K562 (cell line): ENCODE results near the gene TEX101. TPM values are rescaled to one million over a fixed set of nuclear protein-coding genes. Genes with fewer than 3 reads are reported as not detected.

Experiments used
- ATAC-seq: fragments of 200-7000 bp; cut with Tn5 transposase; 3 replicates; pipeline ENCODE4 v1.9.1; 2020; ENCODE audit warnings: moderate library complexity
- BruUV-seq: library from RNA; stranded (reverse); fragments of 400-500 nt; replicated peaks from 2 replicates; lab custom pipeline; 2021; lab: Mats Ljungman, UMichigan
- CTCF ChIA-PET: fragments of 300-600 bp; formaldehyde crosslinking; extraction: SDS; loops from one replicate; lab custom pipeline; 2021; ENCODE audit warnings: low intra/inter-chr PET ratio; lab: Yijun Ruan, JAX
- POLR2A ChIA-PET: fragments of 300-600, 350-650 bp; sonication (Branson Sonifier 250); formaldehyde crosslinking; extraction: SDS; loops from one replicate; lab custom pipeline; 2021; ENCODE audit warnings: antibody characterized with exemption, inconsistent platforms; lab: Yijun Ruan, JAX
- DNase-seq, 4 experiments: peaks; one replicate each; pipeline versions ENCODE4 v3.0.0 to v3.0.0-alpha.2; 2011 to 2018; ENCODE audit warnings: low spot score in 3 of 4, mixed read lengths in 3 of 4; ENCODE audit errors: extremely low read depth in 1 of 4
- FAIRE-seq: peaks from 2 replicates; lab custom pipeline; 2011; peaks lifted over from hg19 to GRCh38; lab: Jason Lieb, UNC
- H2AFZ ChIP-seq: 2 replicates; pipeline ENCODE4 v1.6.0; 2011; ENCODE audit warnings: low read depth, low read length, control low read depth, inconsistent platforms
- H3K27ac ChIP-seq: fragments of 200-600 bp; 3 replicates; pipeline ENCODE4 v1.8.0; 2011; ENCODE audit warnings: low read depth, mild to moderate bottlenecking, control low read depth, inconsistent platforms, low read length, moderate library complexity, mixed read lengths; ENCODE audit errors: extremely low read depth
- H3K27me3 ChIP-seq, 2 experiments: fragments of 300-600 bp in 1 of 2; 2 replicates in 1 of 2; 3 replicates in 1 of 2; pipeline versions ENCODE4 v1.6.0 to v1.8.0; 2011; ENCODE audit warnings: inconsistent platforms in 2 of 2, low read length in 2 of 2, mild to moderate bottlenecking in 1 of 2, mixed read lengths in 1 of 2, moderate library complexity in 1 of 2; ENCODE audit not compliant: control insufficient read depth in 2 of 2, insufficient read depth in 2 of 2
- H3K36me3 ChIP-seq: fragments of 300-600 bp; 3 replicates; pipeline ENCODE4 v1.8.0; 2011; ENCODE audit warnings: mild to moderate bottlenecking, low read length, inconsistent platforms; ENCODE audit not compliant: control insufficient read depth, insufficient read depth
- H3K4me1 ChIP-seq, 2 experiments: fragments of 200-600 bp in 1 of 2; replicated peaks in 1 of 2; 2 replicates in 1 of 2; 3 replicates in 1 of 2; pipeline versions ENCODE4 v1.5.1 to v1.8.0; 2011; ENCODE audit warnings: inconsistent platforms in 2 of 2, low read length in 2 of 2, mild to moderate bottlenecking in 1 of 2, mixed read lengths in 1 of 2, moderate library complexity in 1 of 2; ENCODE audit not compliant: control insufficient read depth in 2 of 2, insufficient read depth in 2 of 2
- H3K4me2 ChIP-seq: 2 replicates; pipeline ENCODE4 v1.6.1; 2011; ENCODE audit warnings: low read length, control low read depth, inconsistent platforms, mixed read lengths; ENCODE audit not compliant: insufficient read depth
- H3K4me3 ChIP-seq: fragments of 200-600 bp; sonication (generic), shearing (Covaris generic); 2 replicates; pipeline ENCODE4 v1.5.1; 2016; ENCODE audit warnings: control low read depth, inconsistent platforms
- H3K79me2 ChIP-seq: fragments of 200-600 bp; 3 replicates; pipeline ENCODE4 v1.8.0; 2011; ENCODE audit warnings: low read length, inconsistent platforms; ENCODE audit not compliant: control insufficient read depth, insufficient read depth
- H3K9ac ChIP-seq, 2 experiments: 2 replicates each; pipeline versions ENCODE4 v1.6.0 to v1.6.1; 2011; ENCODE audit warnings: low read depth in 2 of 2, low read length in 2 of 2, control low read depth in 1 of 2, inconsistent platforms in 1 of 2, mild to moderate bottlenecking in 1 of 2, mixed read lengths in 1 of 2; ENCODE audit not compliant: insufficient read depth in 1 of 2
- H3K9me1 ChIP-seq: one replicate; pipeline ENCODE4 v1.6.0; 2011; ENCODE audit warnings: inconsistent platforms, mild to moderate bottlenecking, low read length, moderate library complexity; ENCODE audit not compliant: control insufficient read depth, insufficient read depth
- H3K9me3 ChIP-seq: replicated peaks from 2 replicates; pipeline ENCODE4 v1.5.1; 2011; ENCODE audit warnings: low read depth, low read length, inconsistent platforms; ENCODE audit not compliant: control insufficient read depth, insufficient read depth
- H4K20me1 ChIP-seq: replicated peaks from 2 replicates; pipeline ENCODE4 v1.6.1; 2011; ENCODE audit warnings: low read length, inconsistent platforms, mixed read lengths; ENCODE audit not compliant: control insufficient read depth, insufficient read depth
- AFF1 ChIP-seq, 2 experiments: fragments of 450-650 bp; IDR thresholded peaks; 2 replicates each; pipeline ENCODE4 v1.6.1; 2018; ENCODE audit warnings: mild to moderate bottlenecking in 2 of 2, low read depth in 1 of 2; ENCODE audit not compliant: partially characterized antibody in 2 of 2
- E4F1 ChIP-seq: fragments of 250-450 bp; sonication (Bioruptor Pico); IDR thresholded peaks from 2 replicates; pipeline ENCODE4 v1.5.0; 2021; ENCODE audit warnings: mild to moderate bottlenecking, borderline replicate concordance
- MCM7 ChIP-seq, 2 experiments: fragments of 450-650 bp; IDR thresholded peaks; 2 replicates each; pipeline ENCODE4 v1.6.1; 2016 to 2018
- NKRF ChIP-seq: fragments of 450-650 bp; IDR thresholded peaks from 2 replicates; pipeline ENCODE4 v1.6.1; 2016; ENCODE audit warnings: borderline replicate concordance
- ZNF175 ChIP-seq: fragments of 200-800 bp; sonication (Bioruptor generic); IDR thresholded peaks from 2 replicates; pipeline ENCODE4 v1.6.1; 2016; ENCODE audit warnings: low read depth, mild to moderate bottlenecking, missing genetic modification characterization, missing compliant biosample characterization
- ZNF263 ChIP-seq: sonication (generic); formaldehyde crosslinking; IDR thresholded peaks from 2 replicates; pipeline ENCODE4 v1.8.0; 2022; ENCODE audit warnings: mild to moderate bottlenecking, missing genetic modification reagents, borderline replicate concordance
- ZNF655 ChIP-seq: fragments of 250-450 bp; sonication (Bioruptor Pico); IDR thresholded peaks from 2 replicates; pipeline ENCODE4 v1.5.0; 2021
- ZNF707 ChIP-seq: fragments of 250-450 bp; sonication (Bioruptor Pico); conservative IDR thresholded peaks from 2 replicates; pipeline ENCODE4 v1.8.0; 2022; ENCODE audit warnings: inconsistent platforms, mild to moderate bottlenecking, moderate library complexity
- WGBS: fragments of 100-300 bp; shearing (Covaris generic); methylation state at CpG from one replicate; pipeline ENCODE4 v1.1.6; 2016; ENCODE audit warnings: low coverage, mixed read lengths; ENCODE audit not compliant: insufficient coverage; ENCODE audit errors: missing lambda C conversion rate; 5-methylcytosine and 5-hydroxymethylcytosine counted together
- in situ Hi-C: fragments of 300-500 bp; cut with MboI; formaldehyde crosslinking; loops from 4 replicates; pipeline ENCODE4 v1.15.0; 2018; ENCODE audit warnings: inconsistent platforms, mixed read lengths
- intact Hi-C: fragments of 100-400 bp; cut with micrococcal nuclease; formaldehyde crosslinking; loops from 2 replicates; pipeline ENCODE4 v1.14.2; 2022
- polyA plus RNA-seq, 8 experiments: library from polyadenylated mRNA; depleted of rRNA in 4 of 8; stranded (reverse) in 5 of 8; unstranded in 3 of 8; fragments of >200 nt; fragmentation: Nextera tagmentation in 2 of 8; fragmentation: Illumina TruSeq in 1 of 8; extraction: Ambion mirVana in 2 of 8; extraction: Trizol in 1 of 8; gene quantifications; 2 replicates each; pipeline versions ENCODE4 v1.2.1 to v1.2.3, GENCODE V29; 2011 to 2014; ENCODE audit warnings: inconsistent platforms in 1 of 8, missing spikeins in 1 of 8
- total RNA-seq, 7 experiments: library from RNA; depleted of rRNA in 6 of 7; stranded (reverse); fragments of >200 nt in 6 of 7; fragmentation: Illumina TruSeq in 2 of 7; extraction: Trizol in 2 of 7; gene quantifications; 2 replicates each; pipeline versions ENCODE4 v1.2.1 to v1.2.3, GENCODE V29; 2011 to 2021; ENCODE audit warnings: low replicate concordance in 1 of 7

Gene TEX101
- total and polyA plus RNA-seq, 9 of the 15 experiments (the other 6 are each of a cell fraction or from before 2014, with no cell fraction given) = 0.10 to 0.36 (median 0.14) TPM; not detected in 6

- no peak overlapping the region for H3K4me3 ChIP-seq
- H4K20me1 ChIP-seq = no peaks in the 10 kb centered on the region
- H3K9me1 ChIP-seq = no peaks in the 10 kb centered on the region
- ATAC-seq = no peak
- no peaks in the 10 kb centered on the region for H3K9me3 ChIP-seq
- 11% methylated on average over 9 of the region's 9 CpGs for WGBS
- no peak overlapping the region for H2AFZ ChIP-seq
- POLR2A ChIA-PET = interaction anchor here (0.5 to 0.6 kb wide), 2 partner anchors 10 to 14 kb away, joined by 3 read pairs; no protein-coding TSS in a partner anchor
- FAIRE-seq = no peak
- CTCF ChIA-PET = no interaction called here
- no peak for TF ChIP-seq NKRF
- TF ChIP-seq ZNF655 (CRISPR knock-in tag) = no peak
- no peak for TF ChIP-seq MCM7 (IDR thresholded peaks at IDR 0.05)
- TF ChIP-seq E4F1 (CRISPR knock-in tag) = no peak
- TF ChIP-seq ZNF707 = no peak
- no peak for TF ChIP-seq AFF1 (IDR thresholded peaks at IDR 0.05; ENCODE audit: low read depth in 1 of 2, partially characterized antibody in 2 of 2)
- no peak for TF ChIP-seq ZNF175
- TF ChIP-seq ZNF263 (CRISPR knock-in tag) = no peak
- BruUV-seq = no TSS peak
- DNase-seq = no peak
- H3K27me3 ChIP-seq = peaks cover 0 to 4% of the 10 kb centered on the region in 2 experiments; a peak in 1 of 5 replicates
- no peaks in the 10 kb centered on the region for H3K36me3 ChIP-seq
- H3K79me2 ChIP-seq = no peaks in the 10 kb centered on the region
- H3K4me1 ChIP-seq = no peaks in the 10 kb centered on the region
- intact Hi-C loops (no loop called here), in situ Hi-C loops (no loop called here)
- no peak overlapping the region for H3K27ac ChIP-seq
- H3K9ac ChIP-seq = no peak overlapping the region
- H3K4me2 ChIP-seq = no peak overlapping the region
Measured at GRCh38 chr19:43430976-43431375, 16.3 kb downstream of the TEX101 start.
